NCI-H1105 (cell line): ENCODE measurements around the gene CDK5RAP2.
"Not testable (repeated sequence)": the region's sequence is repeated elsewhere in the genome, so short reads cannot be mapped to it uniquely, and the experiment has no call there.

Experiments used
- DNase-seq: peaks from one replicate; lab custom pipeline; 2025; lab: John Stamatoyannopoulos, UW

CDK5RAP2 gene

DNA sequence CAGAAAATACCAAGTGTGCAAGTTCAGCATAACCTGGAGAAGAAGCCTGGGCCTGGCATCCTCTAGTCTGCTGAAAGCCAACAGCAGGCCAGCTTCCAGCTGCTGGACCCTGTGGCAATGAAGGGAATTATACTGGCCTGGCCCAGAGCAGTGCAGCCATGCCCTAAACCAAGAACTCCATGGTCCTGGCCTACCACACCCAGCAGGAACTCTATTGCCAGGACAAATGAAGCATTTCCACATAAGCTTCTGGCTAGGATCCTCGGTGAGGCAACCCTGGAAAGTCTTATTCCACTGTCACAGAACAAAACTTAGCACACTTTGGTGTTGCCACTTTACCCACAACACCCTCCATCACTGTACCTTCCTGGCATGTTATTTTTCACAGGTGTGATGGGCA lies 35.5 kb downstream of the CDK5RAP2 start:
- no peak for DNase-seq

DNA sequence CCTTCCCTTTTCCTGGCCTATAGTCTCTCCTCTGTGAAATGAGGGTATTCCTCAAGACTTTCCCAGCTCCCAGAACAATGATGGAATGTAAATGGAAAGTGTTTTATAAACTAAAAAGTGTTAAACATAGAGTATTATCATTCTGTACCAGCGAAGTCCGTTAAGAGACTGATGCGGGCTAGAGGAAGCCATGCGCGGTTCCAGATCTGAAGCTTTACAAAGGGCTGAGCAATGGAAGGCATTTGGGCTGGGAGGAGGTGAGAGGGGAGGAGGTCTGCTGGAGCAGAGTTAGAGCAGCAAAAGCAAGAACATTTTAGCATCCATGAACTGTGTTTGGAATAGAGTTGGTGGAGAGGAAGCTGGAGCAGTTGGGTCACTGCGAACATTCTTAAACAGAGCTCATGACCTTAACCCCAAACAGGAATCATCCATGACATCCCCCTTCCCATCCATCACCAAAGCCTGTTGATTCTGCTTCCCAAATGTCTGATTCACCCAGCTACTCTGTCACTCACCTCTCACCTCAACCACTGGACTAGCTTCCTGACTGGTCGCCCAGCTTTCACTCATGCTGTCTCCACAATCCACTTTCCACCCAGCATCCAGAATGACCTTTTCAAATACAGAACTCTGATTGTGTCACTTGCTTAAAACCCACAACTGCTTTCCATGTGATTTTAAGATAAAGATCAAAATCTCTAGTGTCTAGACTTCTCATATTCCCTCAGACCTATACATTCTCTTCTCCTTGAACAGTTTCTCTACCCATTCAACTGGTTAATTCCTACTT lies 37.1 kb downstream of the CDK5RAP2 start:
- DNase-seq = no peak

DNA sequence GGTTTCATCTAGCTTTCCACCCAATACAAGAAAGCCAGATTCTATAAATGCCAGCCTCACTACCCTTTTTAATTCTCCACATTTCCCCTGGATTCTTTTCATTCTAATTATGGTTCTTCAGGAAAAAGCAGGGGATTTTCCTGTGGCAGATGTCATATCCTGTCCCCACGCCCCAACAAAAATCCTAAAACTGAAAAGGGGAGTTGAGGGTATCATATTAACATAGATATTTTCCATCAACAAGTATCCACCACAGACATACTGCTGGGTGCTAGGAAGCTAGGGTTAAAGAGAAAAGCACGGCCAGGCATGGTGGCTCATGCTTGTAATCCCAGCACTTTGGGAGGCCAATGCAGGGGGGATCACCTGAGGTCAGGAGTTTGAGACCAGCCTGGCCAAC lies 38.0 kb downstream of the CDK5RAP2 start:
- no peak for DNase-seq

DNA sequence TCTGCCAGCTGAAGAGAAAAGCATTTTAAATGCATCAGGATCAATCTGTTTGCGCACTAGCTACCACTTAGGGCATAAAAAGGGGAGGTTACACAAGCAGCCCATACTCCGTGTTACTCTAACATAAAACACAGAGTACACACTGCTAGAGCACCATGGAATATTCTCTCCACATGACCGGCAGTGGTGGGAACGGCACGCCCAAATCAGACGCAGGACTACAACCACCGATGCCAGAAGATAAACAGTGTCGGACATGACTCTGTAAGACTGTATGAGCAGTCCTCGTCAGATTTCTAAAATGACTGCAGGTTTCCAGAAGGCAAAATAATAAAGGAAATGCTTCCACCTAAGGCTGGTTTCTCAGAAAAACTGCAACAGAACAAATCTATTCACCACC lies 40.0 kb downstream of the CDK5RAP2 start:
- DNase-seq = no peak

DNA sequence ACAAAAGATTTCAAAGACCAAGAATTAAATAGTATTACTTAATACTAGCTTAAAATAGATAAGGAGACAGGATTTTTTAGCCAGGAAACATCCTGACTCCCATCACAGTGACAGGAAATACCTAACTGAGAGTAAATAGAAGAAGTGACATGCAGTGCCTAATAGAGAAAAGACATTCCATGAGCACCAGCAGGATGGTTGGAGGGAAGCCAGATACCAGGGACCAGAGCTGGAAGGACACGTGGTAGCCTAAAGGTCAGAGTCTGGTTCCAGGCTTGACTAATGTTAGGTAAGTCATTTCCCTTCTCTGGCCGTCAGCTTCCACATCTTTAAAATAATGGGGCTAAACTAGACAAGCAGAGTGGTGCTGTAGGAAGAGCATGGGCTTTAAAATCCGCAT lies 41.6 kb downstream of the CDK5RAP2 start:
- no peak for DNase-seq

DNA sequence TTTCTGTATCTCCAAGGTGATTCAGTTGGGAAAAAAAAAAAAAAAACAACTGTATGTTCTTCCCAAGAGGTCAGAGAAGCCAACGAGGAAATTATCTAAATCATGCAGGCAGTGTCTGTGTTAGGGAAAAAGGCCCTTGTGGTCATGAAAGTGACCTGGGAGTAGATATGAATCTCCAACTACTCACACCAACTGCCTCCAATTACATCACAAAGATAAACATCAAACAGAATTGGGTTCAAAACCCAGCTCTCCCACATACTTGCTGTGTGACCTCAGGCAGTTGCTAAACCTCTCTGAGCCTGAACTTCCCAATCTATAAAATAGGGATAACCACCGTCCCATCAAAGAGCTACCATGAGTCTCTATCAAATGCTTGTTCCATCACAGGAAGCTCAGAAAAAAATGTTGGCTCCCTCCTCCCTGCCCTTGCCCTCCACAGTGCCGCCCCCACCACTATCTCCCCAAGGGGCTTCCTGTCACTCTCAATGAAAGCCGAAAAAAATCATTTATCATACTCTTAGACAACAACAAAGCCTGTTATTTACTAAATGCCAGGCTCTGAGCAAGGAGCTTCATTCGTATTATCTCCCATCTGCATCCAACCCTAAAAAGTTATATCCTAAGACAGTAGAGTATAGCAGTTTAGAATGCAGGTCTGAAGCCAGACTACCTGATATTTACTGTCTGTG lies 42.9 kb downstream of the CDK5RAP2 start:
- DNase-seq = no peak

DNA sequence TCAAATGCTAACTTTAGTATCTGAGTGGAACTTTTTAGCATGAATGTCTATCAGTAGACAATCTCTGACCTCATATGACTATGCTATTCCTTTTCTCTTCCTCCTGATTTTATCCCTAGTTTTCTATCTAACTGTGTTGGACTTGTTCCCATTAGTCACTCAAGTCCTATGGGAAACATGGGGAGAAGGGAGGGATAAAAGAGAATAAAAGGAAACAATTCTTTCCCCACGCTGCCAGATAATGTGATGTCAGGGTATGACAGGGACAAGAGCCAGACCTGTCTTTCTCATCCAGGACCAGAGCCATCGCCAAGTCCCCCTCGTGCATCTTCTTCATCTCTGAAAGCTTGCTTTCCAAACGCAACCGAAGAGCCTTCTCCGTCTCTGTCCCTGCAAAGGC lies 43.9 kb downstream of the CDK5RAP2 start:
- DNase-seq = no peak

DNA sequence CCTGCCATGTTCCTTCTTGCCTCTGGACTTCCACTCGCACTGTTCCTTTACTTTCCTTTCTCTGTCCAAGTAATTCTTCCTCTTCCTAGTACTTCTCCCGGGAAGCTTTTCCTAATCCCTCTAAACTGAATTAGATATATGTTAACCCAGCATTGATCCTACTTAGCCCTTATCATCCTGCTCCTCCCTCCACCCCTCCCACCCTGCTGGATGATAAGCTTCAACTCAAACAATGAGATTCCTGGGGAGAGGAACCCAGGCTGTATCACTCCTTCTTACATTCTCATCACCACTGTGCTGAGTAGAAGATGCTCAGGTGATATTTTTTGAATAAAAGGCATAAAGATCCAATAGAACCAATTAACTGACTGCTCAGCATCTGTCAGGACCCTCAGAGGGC lies 45.7 kb downstream of the CDK5RAP2 start:
- no peak for DNase-seq

DNA sequence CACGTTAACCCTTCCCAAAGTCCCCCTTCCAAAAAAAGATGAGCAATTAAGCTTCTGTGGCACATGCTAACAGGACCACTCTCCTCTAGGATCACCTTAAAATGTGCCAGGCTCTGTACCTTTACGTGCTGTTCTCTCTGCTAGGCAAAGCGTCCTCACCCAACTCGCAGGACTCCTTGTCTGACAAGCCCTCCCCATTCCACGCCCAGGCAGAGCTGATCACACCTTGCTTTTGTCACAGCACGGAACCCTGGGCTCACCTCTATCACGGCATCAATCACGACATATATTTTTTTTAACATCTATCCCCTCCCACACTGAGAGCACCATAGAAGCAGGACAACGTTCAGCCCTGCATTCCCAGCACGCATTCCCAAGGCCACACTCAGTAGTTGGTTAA lies 47.1 kb downstream of the CDK5RAP2 start:
- DNase-seq = no peak

DNA sequence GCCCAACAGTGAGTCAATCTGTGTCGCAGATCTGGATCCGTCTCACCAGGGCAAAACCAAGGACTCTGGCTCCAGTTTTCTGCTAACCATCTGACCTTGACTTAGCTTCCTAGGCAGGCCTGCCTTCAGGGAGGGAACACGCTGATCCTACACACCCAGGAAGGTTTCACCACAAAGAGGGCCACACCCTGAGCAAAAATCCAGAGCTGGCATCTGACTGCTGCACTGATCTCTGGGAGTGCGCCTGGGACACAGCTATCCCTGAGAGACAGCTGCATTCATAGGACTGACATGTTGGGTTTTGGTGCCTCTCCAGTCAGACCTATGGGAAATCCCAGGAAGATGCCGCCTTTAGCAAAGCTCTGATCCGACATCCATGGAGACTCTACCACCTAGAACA lies 47.5 kb downstream of the CDK5RAP2 start:
- no peak for DNase-seq

DNA sequence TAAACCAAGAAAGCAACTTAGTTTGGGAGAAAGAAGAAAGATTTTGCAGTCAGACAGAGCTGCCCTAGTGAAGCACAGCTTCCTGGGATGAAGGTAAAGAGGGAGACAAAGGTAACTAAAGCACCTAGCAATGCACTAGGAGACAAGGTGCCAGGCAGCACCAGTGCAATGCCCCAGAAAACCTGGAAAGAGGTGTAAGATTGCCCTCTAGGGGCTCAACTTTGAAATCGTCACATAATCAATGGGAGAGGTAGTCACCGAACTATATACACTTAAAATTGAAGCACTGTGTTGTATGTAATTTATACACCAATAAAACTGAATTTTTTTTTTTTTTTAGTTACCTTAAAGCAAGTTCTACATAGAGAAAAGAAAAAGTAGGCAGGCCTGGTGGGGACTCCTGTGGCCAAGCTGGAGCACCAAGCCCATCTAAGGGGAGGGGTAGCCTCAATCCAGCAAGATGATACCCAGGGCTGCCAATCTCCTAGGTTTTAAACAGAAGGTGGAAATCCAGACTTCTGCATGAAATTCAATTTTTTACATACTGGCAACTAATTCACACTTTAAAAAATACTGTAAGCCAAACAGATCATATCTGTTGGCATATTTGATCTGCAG lies 48.2 kb downstream of the CDK5RAP2 start:
- peak; percentile 13 for DNase-seq

DNA sequence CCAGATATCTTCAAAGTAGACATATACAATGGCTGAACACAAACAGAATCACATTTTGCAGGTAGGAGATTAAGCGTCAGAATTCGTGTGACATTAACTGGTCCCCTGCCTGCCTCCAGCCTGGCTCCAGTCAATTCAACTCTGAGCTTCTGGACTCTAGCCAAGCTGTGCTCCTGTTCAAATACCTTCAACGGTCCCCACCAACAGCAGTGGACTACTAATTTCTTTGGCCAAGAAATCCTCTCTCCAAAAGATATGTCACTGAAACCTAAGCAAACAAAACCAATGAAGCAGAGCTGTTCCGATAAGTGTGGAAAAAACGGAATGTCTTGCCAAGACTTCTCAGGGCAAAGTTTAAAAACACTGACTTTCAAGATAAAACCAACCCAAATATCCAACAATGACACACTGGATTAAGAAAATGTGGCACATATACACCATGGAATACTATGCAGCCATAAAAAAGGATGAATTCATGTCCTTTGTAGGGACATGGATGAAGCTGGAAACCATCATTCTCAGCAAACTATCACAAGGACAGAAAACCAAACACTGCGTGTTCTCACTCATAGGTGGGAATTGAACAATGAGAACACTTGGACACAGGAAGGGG lies 49.6 kb downstream of the CDK5RAP2 start:
- DNase-seq = not testable (repeated sequence)

DNA sequence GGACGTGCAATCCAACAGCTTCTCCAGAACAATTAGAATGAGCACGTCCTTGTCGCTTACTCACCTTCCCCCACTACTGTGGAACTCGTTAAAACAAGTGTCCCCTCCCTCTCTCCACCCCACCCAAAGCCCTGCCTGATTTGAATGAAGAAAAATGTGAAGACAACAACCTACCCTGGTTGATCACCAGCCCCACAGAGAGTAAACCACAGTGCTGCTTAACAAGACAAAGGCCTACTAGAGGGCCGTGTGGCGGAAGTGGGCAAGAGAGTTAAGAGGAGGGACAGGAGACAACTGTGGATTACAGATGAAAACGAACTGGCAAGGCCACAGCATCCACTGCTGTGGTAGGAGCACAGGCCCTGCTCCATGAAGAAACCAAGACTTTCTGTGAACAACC lies 51.1 kb downstream of the CDK5RAP2 start:
- DNase-seq = no peak

DNA sequence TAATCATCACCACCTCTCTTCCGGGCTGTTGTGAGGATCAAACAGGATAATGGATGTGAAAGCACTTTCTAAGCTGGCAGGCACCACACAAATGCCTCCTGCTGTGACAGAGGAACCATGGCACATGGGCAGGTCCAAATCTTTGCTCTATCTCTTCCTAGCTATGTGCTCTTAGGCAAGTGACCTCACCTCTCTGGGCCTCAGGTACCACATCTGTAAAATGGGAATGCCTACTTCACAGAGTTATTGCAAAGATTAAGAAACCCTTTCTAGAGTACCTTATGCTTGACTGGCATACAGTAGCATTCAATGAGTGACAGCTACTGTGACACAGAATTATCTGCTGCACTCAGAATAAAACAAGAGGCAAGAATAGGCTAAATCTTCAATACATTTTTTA lies 51.6 kb downstream of the CDK5RAP2 start:
- no peak for DNase-seq

DNA sequence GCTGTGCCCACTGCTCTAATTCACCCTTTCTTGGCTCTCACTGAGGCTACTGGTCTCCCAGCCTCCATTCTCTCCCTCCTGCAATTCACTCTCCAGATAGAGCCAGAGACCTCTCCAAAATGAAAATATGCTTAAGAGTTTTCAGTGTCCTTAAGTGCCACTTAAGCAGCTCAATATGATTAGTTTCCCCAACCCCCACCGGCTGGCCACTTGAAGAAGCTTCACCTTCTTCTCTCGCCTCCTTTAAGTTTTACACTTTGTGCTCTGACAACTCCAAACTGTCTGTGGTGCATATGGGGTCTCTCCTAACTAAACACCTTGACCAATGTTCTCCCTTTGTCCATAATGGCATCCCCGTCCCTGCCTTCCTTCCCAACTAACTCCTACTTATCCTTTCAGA lies 53.4 kb downstream of the CDK5RAP2 start:
- no peak for DNase-seq

DNA sequence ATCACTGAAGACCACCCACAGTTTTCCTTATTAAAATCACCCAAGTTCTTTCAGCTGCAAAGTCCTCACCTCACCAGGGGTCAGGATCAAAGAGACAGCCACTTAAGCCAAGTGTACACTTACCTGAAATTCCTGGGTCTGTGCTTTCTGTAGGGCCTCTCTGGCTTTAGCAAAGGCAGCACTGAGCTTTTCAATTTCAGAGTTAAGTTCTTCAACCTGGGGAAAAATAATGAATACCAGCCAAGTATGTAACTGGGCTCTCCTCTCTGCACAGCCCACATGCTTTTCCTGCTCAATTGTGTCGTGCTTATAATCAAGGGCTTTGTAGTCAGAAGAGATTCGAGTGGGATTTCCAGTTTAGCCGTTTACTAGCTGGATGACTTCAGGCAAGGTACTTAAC lies 55.1 kb downstream of the CDK5RAP2 start:
- no peak for DNase-seq

DNA sequence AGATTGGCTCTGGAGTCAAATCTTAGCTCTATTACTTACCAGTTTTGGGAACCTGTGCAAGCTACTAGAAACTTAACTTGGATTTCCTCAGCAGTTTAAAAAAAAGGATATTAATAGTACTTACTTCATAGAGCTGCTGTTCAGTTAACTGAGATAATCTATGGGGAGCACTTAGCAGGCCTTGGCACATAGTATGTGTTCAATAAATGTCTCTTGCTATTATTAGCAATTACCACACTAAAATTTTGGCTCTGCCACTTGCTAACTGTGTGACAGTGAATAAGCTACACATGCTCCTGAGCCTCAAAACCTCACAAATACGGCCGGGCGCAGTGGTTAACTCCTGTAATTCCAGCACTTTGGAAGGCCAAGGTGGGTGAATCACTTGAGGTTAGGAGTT lies 55.9 kb downstream of the CDK5RAP2 start:
- no peak for DNase-seq

DNA sequence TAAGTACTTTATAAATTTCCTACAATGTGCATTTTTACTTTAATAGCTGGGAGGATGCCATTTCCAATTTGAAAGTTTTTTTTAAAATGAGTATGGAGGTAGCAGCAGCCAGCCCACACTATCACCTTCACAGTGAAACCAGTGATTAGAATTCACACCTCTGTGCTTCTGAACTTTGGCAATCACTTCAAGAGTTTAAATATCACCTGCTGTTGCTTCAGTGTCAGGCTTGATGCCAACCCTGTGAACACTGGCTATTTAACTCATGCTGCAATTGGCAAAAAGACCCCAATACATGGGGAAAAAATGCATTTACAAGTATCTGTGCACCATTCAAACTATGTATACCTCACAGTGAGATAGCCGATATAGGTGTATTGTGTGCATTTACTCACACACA lies 57.4 kb downstream of the CDK5RAP2 start:
- no peak for DNase-seq

DNA sequence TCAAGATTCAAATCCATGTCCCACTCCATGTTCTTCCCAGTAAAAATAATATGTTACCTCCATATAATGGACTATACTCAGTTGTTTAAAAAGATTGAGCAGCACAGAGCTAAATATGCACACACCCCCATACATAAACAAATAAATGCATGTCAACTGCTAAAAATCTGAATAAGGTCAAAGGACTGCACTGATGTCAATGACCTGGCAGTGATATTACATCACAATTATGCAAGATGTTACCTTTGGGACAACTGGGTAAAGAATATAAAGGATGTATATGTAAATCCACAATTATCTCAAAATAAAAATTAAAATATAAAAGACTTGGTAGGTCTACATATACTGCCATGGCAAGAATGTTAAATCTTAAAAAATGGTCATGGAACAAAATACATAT lies 57.9 kb downstream of the CDK5RAP2 start:
- no peak for DNase-seq

DNA sequence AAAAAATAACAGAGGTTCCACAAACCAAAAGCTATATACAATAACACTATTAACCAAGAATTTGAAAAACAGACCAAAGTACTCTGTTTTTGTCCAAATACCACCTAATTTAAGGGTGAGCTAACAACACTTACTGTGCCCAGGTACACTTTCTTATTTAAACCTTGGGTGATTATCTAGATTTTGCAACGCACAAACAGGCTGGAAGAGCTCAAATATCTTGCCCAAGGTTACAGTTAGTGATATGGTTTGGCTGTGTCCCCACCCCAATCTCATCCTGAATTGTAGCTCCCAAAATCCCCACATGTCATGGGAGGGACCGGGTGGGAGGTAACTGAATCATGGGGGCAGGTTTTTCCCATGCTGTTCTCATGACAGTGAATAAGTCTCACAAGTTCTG lies 58.9 kb downstream of the CDK5RAP2 start:
- no peak for DNase-seq

DNA sequence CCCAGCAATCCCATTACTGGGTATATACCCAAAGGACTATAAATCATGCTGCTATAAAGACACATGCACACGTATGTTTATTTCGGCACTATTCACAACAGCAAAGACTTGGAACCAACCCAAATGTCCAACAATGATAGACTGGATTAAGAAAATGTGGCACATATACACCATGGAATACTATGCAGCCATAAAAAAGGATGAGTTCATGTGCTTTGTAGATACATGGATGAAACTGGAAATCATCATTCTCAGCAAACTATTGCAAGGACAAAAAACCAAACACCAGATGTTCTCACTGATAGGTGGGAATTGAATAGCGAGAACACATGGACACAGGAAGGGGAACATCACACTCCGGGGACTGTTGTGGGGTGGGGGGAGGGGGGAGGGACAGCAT lies 64.0 kb downstream of the CDK5RAP2 start:
- DNase-seq = not testable (repeated sequence)

DNA sequence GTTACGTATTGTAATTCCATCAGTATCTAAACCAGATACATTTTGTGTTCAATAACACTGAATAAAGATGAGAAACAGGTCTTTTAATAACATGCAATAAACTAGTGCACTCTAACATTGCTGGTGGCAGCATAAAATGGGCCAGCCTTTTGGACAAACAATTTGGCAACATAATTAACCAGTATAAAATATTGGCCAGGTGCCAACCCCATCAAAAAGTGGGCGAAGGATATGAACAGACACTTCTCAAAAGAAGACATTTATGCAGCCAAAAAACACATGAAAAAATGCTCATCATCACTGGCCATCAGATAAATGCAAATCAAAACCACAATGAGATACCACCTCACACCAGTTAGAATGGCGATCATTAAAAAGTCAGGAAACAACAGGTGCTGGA lies 64.5 kb downstream of the CDK5RAP2 start:
- peak; percentile 2 for DNase-seq

DNA sequence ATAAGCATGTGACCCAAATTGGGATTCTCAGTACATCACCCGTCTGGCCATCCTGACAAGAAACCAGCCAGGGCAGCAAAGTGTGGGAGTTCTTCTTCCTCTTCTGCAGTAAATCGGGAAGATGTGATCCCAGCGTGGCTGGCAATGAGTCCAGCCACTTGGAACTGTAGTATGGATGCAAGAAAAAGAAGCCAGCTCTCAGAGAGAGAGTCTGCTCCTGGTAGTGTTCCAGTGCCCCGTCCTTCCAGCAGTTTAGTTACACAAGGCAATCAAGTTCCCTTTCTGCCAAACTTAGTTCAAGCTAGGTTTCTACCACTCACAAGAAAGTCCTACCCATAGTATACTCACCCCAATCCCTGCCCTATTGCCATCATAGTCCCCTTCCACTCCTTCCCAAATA lies 65.6 kb downstream of the CDK5RAP2 start:
- DNase-seq = no peak
